Eye (tissue), 1 donor: ENCODE results near the gene NUP153.

Experiments
- DNase-seq: peaks from one replicate; pipeline ENCODE4 v3.0.0-alpha.2; 2015

Gene NUP153

GRCh38 chr6:17656092-17656491, 50.6 kb downstream of the NUP153 start:
- DNase-seq, result peak; percentile 7

- no peak for DNase-seq
Measured at GRCh38 chr6:17653198-17653882, 53.4 kb downstream of the NUP153 start.

- no peak for DNase-seq
Measured at GRCh38 chr6:17650656-17651309, 55.9 kb downstream of the NUP153 start.

- DNase-seq, result no peak
Measured at GRCh38 chr6:17648745-17649144, 58.0 kb downstream of the NUP153 start.

GRCh38 chr6:17640477-17640917, 66.2 kb downstream of the NUP153 start:
- no peak for DNase-seq

GRCh38 chr6:17638212-17638715, 68.5 kb downstream of the NUP153 start:
- no peak for DNase-seq

- no peak for DNase-seq
Measured at GRCh38 chr6:17635568-17635967, 71.2 kb downstream of the NUP153 start.

- DNase-seq, result no peak
Measured at GRCh38 chr6:17633465-17634188, 73.1 kb downstream of the NUP153 start.

GRCh38 chr6:17632934-17633333, 73.8 kb downstream of the NUP153 start:
- no peak for DNase-seq

GRCh38 chr6:17630511-17631073, 76.1 kb downstream of the NUP153 start:
- DNase-seq, result no peak

GRCh38 chr6:17629824-17630510, 76.8 kb downstream of the NUP153 start:
- no peak for DNase-seq

- DNase-seq, result no peak
Measured at GRCh38 chr6:17628873-17629272, 77.9 kb downstream of the NUP153 start.

GRCh38 chr6:17624396-17624795, 82.3 kb downstream of the NUP153 start:
- DNase-seq, result no peak

GRCh38 chr6:17622144-17622543, 84.6 kb downstream of the NUP153 start:
- no peak for DNase-seq

GRCh38 chr6:17621003-17621402, 85.7 kb downstream of the NUP153 start:
- DNase-seq, result no peak

GRCh38 chr6:17615794-17616193, 90.9 kb downstream of the NUP153 start:
- DNase-seq, result no peak

GRCh38 chr6:17612048-17612447, 94.7 kb downstream of the NUP153 start:
- no peak for DNase-seq

- no peak for DNase-seq
Measured at GRCh38 chr6:17610835-17611234, 95.9 kb downstream of the NUP153 start.

GRCh38 chr6:17606606-17607005, 100.1 kb downstream of the NUP153 start:
- DNase-seq, result no peak

- no peak for DNase-seq
Measured at GRCh38 chr6:17602888-17603287, 103.8 kb downstream of the NUP153 start.

- DNase-seq, result no peak
Measured at GRCh38 chr6:17601386-17601703, 105.4 kb downstream of the NUP153 start.

GRCh38 chr6:17600527-17601385, 106.0 kb downstream of the NUP153 start:
- no peak for DNase-seq
